Epidermal melanocyte (primary cell): ENCODE data around the gene ITGB8.
"Not testable (repeated sequence)": the region's sequence is repeated elsewhere in the genome, so short reads cannot be mapped to it uniquely, and the experiment has no call there.

Source experiments
- DNase-seq: peaks from one replicate; pipeline ENCODE4 v3.0.0; 2011; ENCODE audit warnings: low spot score; ENCODE audit not compliant: insufficient read length

ITGB8 gene

GRCh38 chr7:20330239-20330927, at the start of gene ITGB8:
Gene ITGB8 (plus strand): TSS chr7:20330900. CDS start chr7:20331807, 907 bp downstream.
- DNase-seq = no peak

GRCh38 chr7:20282959-20283358, 47.7 kb upstream of the ITGB8 start:
- DNase-seq = no peak

- DNase-seq = no peak
Measured at GRCh38 chr7:20283385-20283784, 47.3 kb upstream of the ITGB8 start.

- DNase-seq = no peak
Measured at GRCh38 chr7:20284003-20284770, 46.5 kb upstream of the ITGB8 start.

- no peak for DNase-seq
Measured at GRCh38 chr7:20284771-20285143, 45.9 kb upstream of the ITGB8 start.

- no peak for DNase-seq
Measured at GRCh38 chr7:20287317-20287716, 43.4 kb upstream of the ITGB8 start.

GRCh38 chr7:20288036-20288435, 42.7 kb upstream of the ITGB8 start:
- DNase-seq = no peak

- no peak for DNase-seq
Measured at GRCh38 chr7:20290505-20291111, 40.1 kb upstream of the ITGB8 start.

GRCh38 chr7:20293336-20293735, 37.4 kb upstream of the ITGB8 start:
- DNase-seq = no peak

- DNase-seq = no peak
Measured at GRCh38 chr7:20296444-20296843, 34.3 kb upstream of the ITGB8 start.

- no peak for DNase-seq
Measured at GRCh38 chr7:20296901-20297300, 33.8 kb upstream of the ITGB8 start.

GRCh38 chr7:20298486-20298901, 32.2 kb upstream of the ITGB8 start:
- no peak for DNase-seq

- no peak for DNase-seq
Measured at GRCh38 chr7:20299145-20299544, 31.6 kb upstream of the ITGB8 start.

GRCh38 chr7:20299647-20300312, 30.9 kb upstream of the ITGB8 start:
- no peak for DNase-seq

GRCh38 chr7:20301311-20301939, 29.3 kb upstream of the ITGB8 start:
- DNase-seq = no peak

GRCh38 chr7:20302300-20302699, 28.4 kb upstream of the ITGB8 start:
- not testable (repeated sequence) for DNase-seq

GRCh38 chr7:20302891-20303290, 27.8 kb upstream of the ITGB8 start:
- no peak for DNase-seq

GRCh38 chr7:20304366-20304765, 26.3 kb upstream of the ITGB8 start:
- no peak for DNase-seq

GRCh38 chr7:20305726-20306125, 25.0 kb upstream of the ITGB8 start:
- DNase-seq = no peak

GRCh38 chr7:20306180-20306946, 24.3 kb upstream of the ITGB8 start:
- DNase-seq = no peak

- no peak for DNase-seq
Measured at GRCh38 chr7:20307119-20307518, 23.6 kb upstream of the ITGB8 start.
